Measurements from ENCODE around the gene LRRC53.

Gene LRRC53

GRCh38 chr1:74480068-74480467 lies 32.3 kb downstream of the LRRC53 start:
- TF ChIP-seq, protein P1, sequence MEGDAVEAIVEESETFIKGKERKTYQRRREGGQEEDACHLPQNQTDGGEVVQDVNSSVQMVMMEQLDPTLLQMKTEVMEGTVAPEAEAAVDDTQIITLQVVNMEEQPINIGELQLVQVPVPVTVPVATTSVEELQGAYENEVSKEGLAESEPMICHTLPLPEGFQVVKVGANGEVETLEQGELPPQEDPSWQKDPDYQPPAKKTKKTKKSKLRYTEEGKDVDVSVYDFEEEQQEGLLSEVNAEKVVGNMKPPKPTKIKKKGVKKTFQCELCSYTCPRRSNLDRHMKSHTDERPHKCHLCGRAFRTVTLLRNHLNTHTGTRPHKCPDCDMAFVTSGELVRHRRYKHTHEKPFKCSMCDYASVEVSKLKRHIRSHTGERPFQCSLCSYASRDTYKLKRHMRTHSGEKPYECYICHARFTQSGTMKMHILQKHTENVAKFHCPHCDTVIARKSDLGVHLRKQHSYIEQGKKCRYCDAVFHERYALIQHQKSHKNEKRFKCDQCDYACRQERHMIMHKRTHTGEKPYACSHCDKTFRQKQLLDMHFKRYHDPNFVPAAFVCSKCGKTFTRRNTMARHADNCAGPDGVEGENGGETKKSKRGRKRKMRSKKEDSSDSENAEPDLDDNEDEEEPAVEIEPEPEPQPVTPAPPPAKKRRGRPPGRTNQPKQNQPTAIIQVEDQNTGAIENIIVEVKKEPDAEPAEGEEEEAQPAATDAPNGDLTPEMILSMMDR (conservative IDR thresholded peaks at IDR 0.05; ENCODE audit: low read depth) = no peak
- no peak overlapping the region for H3K27ac ChIP-seq
- CTCF ChIA-PET = no interaction called here
- no peak for DNase-seq (ENCODE audit: low spot score)
- POLR2A ChIA-PET (ENCODE audit: low non-redundant PET) = no interaction called here

DNA sequence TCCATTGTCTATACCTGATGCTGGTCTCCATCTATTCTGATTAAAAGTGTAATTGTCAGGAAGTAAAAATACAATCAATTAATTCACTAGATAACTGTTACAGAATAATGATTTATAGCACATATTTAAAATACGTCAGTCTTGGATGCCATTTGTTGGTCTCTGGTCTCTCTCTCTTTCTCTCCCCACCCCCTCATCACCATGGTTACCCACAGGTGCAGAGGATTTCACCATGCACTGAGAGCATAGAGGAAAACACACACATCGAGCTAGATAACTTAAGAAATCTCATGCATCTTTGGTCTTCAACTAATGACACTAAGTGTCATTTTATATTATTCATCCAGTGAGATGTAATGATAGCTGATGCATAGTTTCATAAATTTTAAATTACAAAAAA lies 33.4 kb downstream of the LRRC53 start:
- ChIA-PET CTCF (no interaction called here), POLR2A (ENCODE audit: low non-redundant PET) (no interaction called here)
- no peak for DNase-seq (ENCODE audit: low spot score)
- H3K27ac ChIP-seq = no peak overlapping the region
- TF ChIP-seq, protein P1 (conservative IDR thresholded peaks at IDR 0.05; ENCODE audit: low read depth) = no peak

GRCh38 chr1:74474585-74474984 lies 37.8 kb downstream of the LRRC53 start:
- no peak for DNase-seq (ENCODE audit: low spot score)
- TF ChIP-seq, protein P1 (conservative IDR thresholded peaks at IDR 0.05; ENCODE audit: low read depth) = no peak
- CTCF ChIA-PET = interaction anchor here (0.6 kb wide), 1 partner anchor 211 kb away, joined by 4 read pairs; no protein-coding TSS in a partner anchor
- no peak overlapping the region for H3K27ac ChIP-seq
- POLR2A ChIA-PET (ENCODE audit: low non-redundant PET) = no interaction called here

DNA sequence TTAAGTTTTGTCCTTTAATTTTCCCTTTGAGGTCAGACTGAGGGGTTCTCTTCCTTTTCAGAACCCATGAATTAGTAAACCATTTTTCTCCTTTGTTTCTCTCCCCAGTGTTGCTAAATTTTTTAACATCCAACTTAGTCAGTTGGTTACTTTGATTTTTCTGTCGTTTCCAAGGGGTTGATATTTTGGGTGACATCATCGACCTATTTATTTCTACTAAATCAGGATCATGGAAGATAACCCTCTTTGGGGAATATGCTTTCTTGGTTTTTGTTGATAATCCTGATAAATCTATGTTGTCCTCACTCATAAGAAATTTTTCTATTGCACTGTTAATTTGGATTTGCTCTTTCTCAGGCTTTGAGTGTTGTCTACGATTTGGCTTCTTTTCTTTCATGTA lies 40.9 kb downstream of the LRRC53 start:
- POLR2A ChIA-PET (ENCODE audit: low non-redundant PET) = no interaction called here

GRCh38 chr1:74470936-74471335 lies 41.5 kb downstream of the LRRC53 start:
- no peak overlapping the region for H3K27ac ChIP-seq
- TF ChIP-seq, protein P1 (conservative IDR thresholded peaks at IDR 0.05; ENCODE audit: low read depth) = no peak
- POLR2A ChIA-PET (ENCODE audit: low non-redundant PET) = no interaction called here
- CTCF ChIA-PET = interaction anchor here (0.6 kb wide), 1 partner anchor 1520 kb away, joined by 3 read pairs; no protein-coding TSS in a partner anchor
- DNase-seq (ENCODE audit: low spot score) = no peak

More for the DNA sequence above, 40.9 kb downstream of the LRRC53 start:
- TF ChIP-seq, protein P1 (conservative IDR thresholded peaks at IDR 0.05; ENCODE audit: low read depth) = no peak
- CTCF ChIA-PET = no interaction called here
- no peak overlapping the region for H3K27ac ChIP-seq
- DNase-seq (ENCODE audit: low spot score) = no peak

DNA sequence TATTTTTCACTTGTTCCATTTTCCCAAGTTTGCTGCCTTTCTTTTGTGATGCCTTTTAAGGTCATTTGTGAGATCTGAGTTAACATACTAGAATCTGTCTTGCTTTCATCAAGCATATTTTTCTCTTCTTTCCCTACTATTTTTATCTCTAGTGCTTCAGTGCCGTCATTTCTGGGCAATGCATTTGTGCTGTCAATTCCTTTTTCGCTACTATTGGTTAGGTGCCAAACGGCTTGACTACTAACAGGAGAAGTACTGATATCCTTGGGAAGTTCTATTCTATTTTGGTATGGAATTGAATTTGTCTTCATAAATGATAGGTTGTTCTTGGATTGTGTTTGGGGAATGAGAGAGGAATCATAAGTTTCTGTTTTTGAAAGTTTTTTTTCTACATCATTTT lies 42.2 kb downstream of the LRRC53 start:
- H3K27ac ChIP-seq = no peak overlapping the region
- no peak for DNase-seq (ENCODE audit: low spot score)
- TF ChIP-seq, protein P1 (conservative IDR thresholded peaks at IDR 0.05; ENCODE audit: low read depth) = no peak
- ChIA-PET POLR2A (ENCODE audit: low non-redundant PET) (no interaction called here), CTCF (interaction anchor here (0.6 kb wide), 1 partner anchor 1521 kb away, joined by 3 read pairs; no protein-coding TSS in a partner anchor)

Measured in RWPE1 (cell line).